ENCODE data around the gene DUSP15.
"Not testable (repeated sequence)": the region's sequence is repeated elsewhere in the genome, so short reads cannot be mapped to it uniquely, and the experiment has no call there.

DUSP15 gene, protein sequence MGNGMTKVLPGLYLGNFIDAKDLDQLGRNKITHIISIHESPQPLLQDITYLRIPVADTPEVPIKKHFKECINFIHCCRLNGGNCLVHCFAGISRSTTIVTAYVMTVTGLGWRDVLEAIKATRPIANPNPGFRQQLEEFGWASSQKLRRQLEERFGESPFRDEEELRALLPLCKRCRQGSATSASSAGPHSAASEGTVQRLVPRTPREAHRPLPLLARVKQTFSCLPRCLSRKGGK

DNA sequence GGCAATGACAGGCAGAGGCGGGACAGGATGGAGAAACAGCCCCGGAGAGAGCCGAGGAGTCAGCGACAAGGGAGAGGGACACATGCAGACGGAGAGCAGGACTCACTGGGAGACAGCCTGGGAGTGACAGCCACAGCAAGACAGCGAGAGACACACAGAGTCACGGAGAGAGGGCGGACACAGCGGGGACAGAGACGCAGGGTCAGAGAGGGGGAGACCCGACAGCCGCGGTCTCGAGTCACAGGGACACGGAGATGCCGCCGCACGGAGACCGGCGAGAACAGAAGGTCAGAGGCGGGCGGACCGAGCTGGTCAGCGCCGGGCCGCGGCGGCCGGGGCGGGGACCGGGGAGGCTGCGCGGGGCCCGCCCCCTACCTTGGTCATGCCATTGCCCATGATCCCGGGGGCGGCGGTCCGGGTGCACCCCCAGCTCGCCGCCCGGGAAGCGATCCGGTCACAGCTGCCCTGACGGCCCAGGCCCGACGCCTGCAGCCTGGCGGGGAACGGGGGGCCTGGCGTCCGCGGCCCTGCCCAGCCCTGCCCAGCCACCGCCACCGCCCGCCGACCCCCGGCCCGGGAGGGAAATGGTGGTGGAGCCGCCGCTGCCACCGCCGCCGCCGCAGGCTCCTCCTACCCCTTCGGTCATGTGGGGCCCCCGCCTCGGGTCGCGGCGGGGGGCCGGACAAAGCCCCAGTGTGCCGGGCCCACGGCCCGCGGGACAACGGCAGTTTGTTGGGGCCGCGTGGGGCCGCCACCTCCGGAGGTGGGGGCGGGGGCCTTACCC, at the start of gene DUSP15, which contains the start of gene TTLL9:
DUSP15 (minus strand) TSS at position 586 of the 784 bp plus-strand sequence; CDS start at position 396, 190 bp downstream.
TTLL9 (plus strand) TSS at position 693 of the 784 bp plus-strand sequence. CDS start 493 bp downstream, outside the sequence.
- DNase-seq (ENCODE audit: low spot score) = no peak

DNA sequence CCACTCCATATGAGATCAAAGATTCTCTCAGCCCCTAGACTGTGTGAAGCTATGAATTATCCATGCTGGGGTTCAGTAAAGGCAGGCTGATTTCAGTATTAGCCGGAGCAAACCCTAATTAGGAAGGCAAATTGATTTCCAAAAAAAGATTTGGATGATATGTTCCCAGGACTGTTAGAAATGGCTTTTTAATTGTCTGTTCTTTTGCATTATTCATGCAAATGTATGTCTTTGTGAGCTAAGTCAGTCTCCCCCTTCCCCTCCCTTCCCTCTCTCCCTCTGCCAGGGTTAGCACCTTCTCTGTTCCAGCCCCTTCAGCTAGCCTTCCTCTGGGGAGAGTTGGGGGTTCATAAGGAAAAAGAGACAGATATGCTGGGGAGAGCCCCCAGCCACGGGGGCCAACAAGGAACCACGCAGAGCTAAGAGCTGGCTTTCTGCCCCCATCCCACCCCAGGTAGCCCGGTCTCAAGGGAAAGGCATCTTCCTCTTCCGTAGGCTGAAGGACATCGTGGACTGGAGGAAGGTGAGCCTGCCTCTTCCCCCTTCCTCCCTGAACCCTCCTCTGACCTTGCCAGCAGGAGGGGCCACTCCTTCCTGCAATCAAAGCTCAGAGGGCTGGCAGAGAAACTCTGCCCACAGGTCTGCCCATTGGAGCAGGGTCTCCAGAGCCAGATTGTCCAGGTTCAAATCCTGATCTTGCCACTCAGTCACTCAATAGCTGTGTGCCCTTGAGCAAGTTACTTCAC, 49.3 kb upstream of the DUSP15 start:
- no peak for DNase-seq (ENCODE audit: low spot score)

DNA sequence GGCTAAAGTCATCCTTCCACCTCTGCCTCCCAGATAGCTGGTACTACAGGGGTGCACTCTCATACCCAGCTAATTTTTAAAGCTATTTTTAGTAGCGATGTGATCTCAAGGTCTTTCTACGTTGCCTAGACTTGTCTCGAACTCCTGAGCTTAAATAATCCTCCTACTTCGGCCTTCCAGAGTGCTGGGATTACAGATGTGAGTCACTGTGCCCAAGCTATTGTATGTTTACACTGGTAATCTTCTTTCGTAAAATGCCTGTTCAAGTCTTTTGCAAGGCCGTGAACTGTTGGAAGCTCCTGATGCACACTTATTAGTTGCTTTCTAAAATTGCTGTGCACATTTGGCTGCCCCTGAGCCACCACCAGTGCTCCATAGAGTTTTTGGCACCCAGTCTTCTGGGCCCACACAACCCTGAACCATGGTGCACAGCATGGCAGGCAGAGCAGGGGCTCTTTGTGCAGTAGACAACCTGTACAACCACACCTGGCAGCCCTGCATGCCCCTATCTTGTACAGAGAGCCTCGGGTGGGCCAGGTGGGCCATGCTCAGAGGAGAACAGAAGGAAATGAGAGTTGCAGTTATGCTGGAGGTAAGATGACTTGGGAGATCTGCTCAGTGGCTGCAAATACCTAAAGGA, 48.3 kb upstream of the DUSP15 start:
- DNase-seq (ENCODE audit: low spot score) = no peak

DNA sequence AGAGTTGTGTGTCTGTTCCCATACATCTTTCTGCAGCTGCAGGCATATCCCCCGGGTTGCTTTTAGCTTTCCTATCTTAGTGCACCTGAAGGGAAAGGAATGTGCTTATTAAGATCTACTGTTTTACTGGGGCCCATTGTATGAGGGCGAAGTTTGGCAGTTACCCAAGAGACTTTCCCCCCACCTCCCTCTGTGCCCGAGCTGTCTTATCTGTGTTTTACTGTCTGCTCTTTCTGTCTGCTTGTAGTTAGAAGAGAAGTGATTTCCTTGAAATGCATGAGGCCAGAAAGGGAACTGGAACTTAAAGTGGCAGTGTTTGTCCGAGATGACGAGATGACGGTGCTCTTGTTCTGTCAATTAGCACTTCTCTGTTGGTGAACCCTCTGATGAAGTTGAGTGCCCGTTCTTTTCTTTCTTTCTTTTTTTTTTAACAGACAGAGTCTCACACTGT, 47.7 kb upstream of the DUSP15 start:
- not testable (repeated sequence) for DNase-seq (ENCODE audit: low spot score)

DNA sequence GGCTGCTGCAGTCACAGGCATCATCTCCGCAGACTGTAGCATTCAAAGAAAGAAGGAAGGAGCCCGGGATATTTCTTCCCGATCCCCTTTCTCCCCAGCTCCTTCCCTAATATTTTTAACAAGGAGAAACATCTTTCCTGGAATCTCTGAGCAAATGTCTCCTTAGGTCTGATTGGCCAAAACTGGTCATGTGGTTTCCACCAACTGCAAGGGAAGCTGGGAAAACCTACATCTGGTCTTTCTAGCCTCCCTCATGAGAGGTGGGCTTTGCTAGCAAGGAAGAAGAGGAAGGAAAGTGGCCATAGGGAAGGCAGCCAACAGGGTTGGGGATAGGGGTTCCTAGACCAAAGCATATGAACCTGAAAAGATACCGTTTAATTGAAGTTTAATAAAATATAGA, 46.4 kb upstream of the DUSP15 start:
- DNase-seq (ENCODE audit: low spot score) = no peak

DNA sequence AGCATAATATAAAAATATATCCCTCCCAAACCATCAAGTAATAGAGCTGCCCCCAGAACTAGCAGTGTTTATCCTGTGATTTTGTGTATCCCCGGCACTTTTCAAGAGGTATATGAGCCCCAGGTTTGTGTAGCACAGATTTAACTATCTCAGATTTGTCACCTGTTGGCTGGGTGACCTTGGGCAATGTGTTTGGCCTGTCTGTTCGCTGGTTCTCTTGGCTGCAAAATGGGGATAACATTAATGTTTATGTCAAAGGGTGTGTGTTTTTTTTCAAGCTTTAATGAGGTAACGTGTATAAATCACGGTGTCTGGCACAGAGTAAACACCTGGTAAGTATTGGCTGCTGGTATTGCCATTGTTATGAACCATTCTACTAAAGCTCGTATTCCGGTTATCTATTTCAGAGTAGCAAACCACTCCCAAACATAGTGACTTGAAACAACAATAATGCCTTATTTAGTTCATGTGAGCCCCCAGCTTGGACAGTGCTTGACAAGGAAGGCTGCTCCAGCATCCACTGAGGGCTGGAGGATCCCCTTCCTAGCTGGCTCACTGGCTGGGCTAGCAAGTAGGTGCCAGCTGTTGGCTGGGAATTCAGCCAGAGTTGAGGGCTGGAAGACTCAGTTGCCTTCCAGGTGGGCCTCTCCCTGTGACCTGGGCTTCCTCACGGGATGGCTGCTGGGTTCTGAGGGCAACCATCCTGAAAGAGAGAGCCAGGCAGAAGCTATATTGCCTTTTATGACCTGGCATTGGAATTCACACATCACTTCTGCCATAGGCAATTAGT, 45.4 kb upstream of the DUSP15 start:
- no peak for DNase-seq (ENCODE audit: low spot score)

DNA sequence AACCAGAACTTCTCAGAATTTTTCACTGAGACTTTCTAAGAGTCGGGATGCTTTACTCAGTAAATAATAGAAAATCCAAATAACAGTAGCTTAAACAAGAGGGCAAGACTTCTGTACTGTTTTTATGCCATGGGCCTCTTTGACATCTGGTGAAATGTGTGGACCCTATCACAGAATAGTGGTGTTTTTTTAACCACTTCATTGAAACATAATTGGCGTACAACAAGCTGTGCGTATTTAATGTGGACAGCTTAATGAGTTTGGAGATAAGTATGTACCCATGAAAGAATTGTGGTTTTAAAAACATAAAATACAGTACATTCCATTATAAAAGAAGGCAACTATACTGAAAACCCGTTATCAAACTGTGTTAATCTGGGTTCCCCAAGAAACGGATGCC, 43.8 kb upstream of the DUSP15 start:
- DNase-seq (ENCODE audit: low spot score) = no peak

DNA sequence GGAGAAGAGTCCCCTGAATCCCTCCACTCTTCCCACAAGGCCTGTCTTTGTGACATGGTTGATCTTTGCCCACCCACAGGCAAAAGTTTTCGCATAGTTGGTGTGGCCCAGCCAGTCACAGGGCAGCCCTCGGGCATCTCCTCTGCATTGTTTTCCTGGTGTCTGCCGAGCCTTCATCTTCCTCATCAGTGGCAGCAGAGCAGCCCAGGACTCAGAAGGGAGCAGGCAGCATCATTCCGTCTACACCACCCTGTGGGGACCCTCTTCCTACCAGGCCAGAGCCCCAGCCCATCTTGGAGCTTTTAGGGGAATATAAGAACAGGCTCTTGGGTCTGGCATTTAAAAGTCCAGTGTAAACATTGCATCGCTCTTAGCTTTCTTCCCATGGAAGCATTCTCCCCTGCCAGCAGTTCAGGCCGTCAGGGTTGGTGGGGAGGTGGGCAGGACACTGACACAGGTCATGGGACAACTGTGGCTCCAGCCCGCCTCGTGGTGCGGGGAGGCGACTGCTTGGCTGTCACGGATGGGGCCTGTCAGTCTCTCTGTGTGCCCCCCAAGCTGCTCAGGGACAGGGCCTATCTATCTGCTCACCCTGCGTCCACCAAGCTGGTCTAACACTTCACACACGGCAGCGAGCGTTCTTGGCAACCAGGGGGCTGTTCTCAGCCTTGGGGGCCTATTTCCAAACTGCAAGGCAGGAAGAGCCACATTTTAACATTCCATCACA, 43.3 kb upstream of the DUSP15 start:
- no peak for DNase-seq (ENCODE audit: low spot score)

DNA sequence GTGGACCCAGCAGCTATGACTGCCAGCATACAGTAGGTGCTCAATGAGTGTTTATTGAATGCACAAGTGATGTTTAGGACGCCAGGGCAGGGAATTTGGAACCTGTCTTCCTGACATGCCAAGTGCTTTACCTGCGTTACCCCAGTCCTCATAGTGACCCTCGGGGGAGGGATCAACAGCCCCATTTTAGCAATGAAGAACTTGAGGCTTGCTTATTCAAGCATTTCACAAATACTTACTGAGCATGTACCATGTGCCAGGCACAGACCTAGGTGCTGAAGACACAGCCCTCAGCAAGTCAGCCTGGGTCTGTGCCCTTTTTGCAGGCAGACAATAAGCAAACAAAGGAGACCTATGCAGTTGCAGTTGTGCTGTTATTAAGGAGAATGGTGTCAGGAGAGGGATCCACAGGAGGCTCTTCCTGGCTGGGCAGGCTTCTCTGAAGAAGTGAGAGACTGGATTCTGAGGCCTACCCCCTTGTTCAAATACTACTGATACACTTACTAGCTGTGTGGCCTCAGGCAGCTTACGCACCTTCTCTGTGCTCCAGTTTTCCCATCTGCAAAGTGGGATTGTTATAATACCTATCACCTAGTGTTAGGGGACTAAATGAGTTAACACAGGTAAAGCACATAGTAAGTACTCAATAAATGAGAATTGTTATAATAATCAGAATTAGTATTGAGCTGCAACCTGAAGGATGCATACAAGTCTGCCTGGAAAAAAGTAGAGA, 39.9 kb upstream of the DUSP15 start:
- no peak for DNase-seq (ENCODE audit: low spot score)

DNA sequence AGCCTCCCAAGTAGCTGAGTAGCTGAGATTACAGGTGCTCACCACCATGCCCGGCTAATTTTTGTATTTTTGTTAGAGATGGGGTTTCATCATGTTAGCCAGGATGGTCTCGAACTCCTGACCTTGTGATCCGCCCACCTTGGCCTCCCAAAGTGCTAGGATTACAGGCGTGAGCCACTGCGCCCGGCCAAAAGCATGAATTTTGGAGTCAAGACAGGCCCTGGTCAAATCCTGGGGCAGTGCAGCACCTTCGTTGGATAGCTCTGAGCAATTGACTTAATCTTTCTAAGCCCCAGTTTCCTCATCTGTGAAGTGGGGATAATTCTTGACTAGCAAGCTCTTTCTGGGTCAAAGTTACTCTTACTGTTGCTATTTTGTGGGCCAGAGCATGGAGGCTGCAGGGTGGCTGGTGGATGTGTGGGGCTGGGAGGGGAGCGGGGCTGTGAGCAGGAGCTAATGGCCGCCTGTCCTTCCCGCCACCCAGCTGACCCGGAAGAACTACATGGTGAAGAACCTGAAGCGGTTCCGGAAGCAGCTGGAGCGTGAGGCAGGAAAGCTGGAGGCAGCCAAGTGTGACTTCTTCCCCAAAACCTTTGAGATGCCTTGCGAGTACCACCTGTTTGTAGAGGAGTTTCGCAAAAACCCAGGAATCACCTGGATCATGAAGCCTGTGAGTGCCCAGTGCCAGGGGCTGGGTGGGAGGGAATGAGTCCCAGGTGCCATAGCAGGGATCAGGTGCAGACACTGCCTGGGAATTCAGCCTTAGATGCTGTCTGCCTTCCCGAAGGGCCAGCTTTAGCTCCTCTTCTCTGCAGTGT, 39.1 kb upstream of the DUSP15 start:
- no peak for DNase-seq (ENCODE audit: low spot score)

DNA sequence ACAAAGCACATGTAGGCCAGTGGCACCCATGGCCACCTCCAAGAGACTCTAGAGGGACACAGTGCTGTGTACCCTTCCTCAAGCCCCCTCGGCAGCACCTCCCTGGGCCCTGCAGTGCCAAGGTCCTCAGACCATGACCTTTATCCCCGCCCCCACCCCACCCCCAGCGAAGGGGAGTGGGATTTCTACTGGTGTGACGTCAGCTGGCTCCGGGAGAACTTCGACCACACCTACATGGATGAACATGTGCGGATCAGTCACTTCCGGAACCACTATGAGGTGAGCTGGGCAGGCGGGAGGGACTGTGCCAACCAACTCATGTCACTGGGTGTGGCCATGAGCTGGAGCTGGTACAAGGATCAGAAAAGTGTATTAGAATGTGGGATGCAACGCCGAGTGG, 38.1 kb upstream of the DUSP15 start:
- no peak for DNase-seq (ENCODE audit: low spot score)

DNA sequence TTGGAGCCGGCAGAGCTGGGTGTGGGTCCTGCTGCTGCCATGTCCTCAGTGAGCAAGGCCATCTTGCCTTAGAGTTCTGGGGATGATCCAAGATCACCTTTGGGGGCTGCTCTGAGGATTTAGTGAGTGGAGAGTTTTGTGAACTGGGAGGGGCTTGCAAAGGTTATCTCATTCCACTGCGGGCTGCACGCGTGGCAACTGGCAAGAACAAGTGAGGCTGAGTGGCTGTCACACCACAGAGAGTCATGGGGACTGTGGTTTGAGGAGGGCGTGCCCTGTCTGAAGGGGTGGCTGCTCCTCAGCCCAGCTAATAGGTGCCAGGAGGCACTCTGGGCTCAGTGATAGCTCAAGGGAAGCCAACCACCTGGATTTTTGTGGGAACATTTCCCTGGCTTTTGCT, 37.7 kb upstream of the DUSP15 start:
- DNase-seq (ENCODE audit: low spot score) = no peak

DNA sequence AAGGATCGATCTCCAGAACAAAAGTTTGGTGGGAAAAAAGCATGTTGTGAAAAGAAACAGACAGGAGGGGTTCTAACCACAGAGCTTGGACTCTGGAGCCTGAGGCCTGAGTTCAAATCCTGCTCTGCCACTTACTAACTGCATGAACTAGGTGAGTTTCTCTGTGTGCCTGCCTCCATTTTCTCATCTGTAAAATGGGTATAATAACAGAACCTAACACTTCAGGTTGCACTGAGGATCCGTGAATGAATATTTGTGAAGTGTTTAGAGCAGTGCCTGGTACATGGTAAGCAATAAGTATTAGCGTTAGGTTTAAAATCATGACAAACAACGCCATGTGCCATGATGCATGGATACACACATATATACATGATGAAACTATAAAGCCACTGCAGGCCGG, 36.7 kb upstream of the DUSP15 start:
- DNase-seq (ENCODE audit: low spot score) = no peak

DNA sequence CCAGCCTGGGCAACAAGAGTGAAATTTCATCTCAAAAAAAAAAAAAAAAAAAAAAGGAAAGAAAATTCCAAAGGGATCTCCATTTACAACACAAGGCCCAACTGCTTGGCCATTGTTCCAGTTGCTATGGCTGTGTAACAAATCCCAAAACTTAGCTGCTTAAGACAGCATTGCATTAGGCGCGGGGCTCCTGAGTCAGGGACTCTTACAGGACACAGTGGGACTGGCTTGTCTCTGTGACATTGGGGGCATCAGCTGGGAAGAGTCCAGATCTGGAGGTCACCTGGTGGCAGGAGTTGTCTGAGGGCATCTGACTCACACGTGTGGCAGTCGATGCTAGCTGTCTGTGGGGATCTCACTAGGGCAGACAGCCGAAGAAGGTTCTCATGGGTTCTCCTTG, 35.7 kb upstream of the DUSP15 start:
- no peak for DNase-seq (ENCODE audit: low spot score)

DNA sequence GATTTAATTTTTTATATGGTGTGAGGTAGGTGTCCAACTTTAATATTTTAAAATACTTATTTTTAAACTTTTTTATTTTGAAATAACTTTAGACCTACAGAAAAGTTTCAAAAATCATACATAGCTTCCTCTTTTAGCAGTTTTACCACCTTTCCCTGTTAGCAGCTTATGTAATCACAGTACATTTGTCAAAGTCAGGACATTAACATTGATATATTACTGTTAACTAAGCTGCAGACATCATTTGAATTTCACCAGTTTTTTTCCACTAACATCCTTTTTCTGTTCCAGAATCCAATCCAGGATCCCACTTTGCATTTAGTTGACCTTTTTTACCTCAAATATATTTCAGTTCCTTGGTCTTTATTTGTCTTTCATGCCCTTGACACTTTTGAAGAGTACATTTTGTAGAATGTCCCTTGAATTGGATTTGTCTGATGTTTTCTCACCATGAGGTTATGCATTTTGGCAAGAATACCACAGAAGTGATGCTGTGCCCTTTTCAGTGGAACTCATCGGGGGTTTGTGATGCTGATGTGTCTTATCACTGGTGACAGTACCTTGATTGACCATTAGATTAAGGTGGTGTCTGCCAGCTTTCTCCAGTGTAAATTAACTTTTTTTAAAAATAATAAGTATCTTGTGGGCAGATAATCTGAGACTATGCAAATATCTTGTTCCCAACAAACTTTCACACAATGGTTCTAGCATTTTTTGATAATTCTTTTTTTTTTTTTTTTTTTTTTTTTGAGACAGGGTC, 33.5 kb upstream of the DUSP15 start:
- no peak for DNase-seq (ENCODE audit: low spot score)

DNA sequence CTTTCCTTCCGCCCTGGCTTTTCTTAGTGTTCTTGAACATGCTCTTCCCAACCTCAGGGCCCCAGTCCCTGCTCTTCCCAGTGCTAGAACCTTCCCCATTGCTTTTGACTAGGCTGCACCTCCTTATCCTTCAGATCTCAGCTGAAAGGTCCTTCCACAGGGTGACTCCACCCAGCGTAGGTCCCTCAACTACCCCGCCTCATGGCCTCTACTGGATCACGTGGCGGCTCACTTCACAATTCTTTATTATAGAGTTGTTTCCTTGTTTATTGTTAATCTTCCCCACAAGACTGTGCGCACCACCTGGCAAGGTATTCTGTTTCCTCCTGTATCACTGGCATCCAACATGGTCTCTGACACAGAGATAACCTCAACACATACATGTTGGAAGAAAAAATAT, 31.3 kb upstream of the DUSP15 start:
- no peak for DNase-seq (ENCODE audit: low spot score)

DNA sequence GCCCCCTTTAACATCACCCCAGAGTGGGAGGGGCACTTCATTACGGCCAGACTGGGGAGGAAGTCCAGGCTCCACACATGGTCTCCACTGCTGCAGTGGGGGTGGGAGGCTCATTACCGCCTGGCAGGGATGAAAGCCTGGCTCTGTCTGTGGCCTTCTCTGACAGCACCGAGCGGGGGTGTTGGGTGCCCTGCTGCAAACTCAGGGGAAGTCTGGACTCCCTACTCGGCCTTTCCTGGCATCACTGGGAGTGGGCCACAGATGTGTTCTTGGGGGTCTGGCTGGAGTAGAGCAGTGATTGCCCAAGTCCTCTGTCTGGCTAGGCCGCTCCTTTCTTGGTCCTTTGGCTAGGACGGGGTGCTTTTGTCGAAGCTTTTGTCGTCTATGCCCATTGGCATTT, 27.2 kb upstream of the DUSP15 start:
- DNase-seq (ENCODE audit: low spot score) = no peak

DNA sequence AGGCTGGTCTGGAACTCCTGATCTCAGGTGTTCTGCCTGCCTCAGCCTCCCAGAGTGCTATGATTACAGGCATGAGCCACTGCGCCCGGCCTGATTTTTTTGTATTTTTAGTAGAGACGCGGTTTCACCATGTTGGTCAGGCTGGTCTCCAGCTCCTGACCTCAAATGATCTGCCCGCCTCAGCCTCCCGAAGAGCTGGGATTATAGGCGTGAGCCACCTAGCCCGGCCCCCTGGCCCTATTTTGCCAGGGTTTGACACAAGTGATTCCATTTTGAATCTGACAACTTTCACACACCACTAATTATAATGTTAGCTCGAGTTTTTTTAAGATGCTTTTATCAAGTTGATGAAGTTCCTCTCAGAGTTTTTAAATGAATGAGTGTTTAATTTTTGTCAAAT, 25.7 kb upstream of the DUSP15 start:
- no peak for DNase-seq (ENCODE audit: low spot score)

Data from hepatic stellate cell (primary cell).